Stimulated activated CD8-positive, alpha-beta memory T cell treated with anti-CD3 and anti-CD28 coated beads, Interleukin-12 subunit alpha, Interleukin-12 subunit beta, amount 100 ng/mL, for 24 hours (primary cell): ENCODE data around the gene AKR1C8.
"Not testable (repeated sequence)": the region's sequence is repeated elsewhere in the genome, so short reads cannot be mapped to it uniquely, and the experiment has no call there.

Experiments
- DNase-seq: peaks from one replicate; pipeline ENCODE4 v3.0.0-alpha.2; 2020; ENCODE audit errors: extremely low read depth

AKR1C8 gene

DNA sequence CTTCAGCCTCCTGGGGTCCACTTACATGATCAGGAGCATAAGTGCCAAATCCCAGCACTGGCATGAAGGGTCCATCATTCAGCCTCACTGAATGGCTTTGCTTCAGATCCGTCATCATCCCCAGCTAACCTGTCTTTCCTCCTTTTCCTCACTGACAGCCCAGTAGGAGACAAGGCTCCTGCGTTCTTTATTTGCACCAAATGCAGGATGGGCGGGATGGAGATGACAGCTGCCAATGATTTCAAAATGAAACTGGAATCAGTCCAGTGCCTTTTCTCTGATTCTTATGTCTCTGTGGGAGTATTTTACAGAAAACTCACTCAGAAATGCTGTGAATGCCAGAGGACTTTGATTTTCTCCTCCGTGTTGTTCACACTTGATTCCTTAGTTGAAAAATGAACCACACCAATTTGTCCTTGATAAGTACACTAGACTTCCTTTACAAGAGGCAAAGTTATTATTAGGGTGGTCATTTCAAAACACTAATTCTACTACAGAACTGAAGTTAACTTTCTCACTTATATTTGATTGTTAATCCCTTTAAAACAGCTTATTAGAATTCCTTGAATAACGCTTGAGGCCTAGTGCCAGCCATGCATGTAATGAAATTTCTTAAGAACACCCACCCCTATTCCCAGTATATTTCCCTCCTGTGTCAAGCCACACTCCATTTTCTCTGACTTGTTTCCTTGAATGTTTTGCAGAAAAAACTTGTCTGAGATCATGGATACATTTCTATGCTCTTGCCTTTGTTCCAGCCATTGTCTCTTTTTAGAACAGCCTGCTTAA is at the start of gene AKR1C8:
Gene AKR1C8, minus strand, starts transcription at position 164 of the 789 bp plus-strand sequence. Its CDS starts 46 bp downstream, at position 118.
- DNase-seq, result no peak

DNA sequence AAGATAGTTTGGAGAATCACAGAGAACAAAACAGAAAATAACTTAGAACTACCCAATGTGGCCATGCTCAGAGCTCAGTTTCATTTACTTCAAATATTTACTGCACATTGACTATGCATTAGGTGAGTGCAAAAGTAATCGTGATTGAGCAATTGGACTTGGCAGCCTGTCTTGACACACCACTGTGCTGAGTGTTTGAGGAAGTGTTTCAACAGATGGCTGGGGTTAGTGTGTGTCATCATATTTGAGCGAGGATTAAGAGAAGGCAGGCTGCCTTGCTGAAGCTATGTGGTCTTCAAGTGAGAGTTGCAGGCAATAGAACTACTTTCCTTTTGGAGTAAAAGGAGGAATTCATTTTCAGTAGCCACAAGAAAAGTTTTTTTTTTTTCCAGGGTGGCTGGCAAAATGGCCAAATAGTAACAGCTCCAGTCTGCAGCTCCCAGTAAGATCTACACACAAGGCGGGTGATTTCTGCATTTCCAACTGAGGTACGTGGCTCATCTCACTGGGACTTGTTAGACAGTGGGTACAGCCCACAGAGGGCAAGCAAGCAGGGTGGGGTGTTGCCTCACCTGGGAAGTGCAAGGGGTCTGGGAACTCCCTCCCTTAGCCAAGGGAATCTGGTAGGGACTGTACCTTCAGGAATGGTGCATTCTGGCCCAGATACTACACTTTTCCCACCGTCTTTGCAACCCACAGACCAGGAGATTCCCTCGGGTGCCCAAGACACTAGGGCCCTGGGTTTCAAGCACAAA is 49.3 kb upstream of the AKR1C8 start:
- DNase-seq, result no peak

DNA sequence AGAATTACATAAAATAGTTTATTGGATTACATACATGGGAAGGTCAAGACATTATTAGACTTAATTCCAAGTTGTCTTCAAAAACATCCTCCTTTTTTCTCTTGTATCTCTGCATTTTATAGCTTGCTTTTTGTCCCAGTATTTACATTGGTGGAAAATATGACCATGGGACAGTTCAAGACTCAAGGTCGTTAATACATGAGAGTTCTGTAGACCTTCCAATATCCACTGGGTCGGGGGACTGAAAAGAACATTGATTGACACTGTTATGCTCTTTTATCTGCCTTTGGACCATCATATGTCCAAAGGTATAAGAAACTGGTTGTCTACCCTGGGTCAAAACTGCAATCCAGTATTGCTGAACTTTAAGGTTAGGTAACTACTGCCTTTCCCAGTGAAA is 48.4 kb upstream of the AKR1C8 start:
- no peak for DNase-seq

DNA sequence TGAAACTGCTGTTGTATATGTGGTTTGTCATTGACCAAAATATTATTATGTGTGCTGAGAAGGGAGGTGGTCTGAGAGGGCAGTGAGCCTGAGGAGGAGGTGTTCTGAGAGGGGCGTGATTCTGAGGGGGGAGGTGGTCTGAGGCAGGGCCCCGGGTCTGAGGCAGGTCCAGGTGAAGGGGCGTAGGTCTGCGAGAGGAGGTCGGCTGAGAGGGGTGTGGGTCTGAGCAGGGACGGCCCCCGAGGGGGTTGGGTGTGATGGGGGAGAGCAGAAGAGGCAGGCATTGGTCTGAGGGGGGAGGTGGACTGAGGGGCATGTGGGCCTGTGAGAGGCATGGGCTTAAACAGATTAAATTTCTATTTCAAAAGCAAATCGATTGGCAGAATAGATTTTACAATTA is 44.1 kb upstream of the AKR1C8 start:
- DNase-seq, result no peak

DNA sequence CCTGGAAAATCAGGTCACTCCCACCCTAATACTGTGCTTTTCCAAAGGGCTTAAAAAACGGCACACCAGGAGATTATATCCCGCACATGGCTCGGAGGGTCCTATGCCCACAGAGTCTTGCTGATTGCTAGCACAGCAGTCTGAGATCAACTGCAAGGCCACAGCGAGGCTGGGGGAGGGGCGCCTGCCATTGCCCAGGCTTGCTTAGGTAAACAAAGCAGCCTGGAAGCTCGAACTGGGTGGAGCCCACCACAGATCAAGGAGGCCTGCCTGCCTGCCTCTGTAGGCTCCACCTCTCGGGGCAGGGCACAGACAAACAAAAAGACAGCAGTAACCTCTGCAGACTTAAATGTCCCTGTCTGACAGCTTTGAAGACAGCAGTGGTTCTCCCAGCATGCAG is 38.0 kb upstream of the AKR1C8 start:
- not testable (repeated sequence) for DNase-seq

DNA sequence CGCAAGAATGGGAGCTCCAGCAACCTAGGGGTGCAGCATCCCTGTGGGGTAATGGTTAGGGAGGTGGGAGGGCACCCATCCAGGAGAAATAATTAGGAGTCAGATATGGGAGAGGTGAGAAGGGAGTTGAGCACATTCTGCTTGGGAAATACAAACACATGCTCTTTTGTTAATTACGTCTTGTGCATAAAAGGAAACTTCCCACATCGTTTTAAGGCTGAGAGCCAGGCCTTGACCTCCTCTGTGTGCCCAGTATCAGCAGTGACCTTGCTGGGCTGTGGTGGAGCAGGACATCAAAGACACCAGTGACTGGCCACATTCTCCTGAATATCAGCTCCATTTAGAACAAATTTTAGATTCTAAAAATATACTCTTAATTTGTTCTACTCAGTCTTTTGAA is 34.3 kb upstream of the AKR1C8 start:
- no peak for DNase-seq

DNA sequence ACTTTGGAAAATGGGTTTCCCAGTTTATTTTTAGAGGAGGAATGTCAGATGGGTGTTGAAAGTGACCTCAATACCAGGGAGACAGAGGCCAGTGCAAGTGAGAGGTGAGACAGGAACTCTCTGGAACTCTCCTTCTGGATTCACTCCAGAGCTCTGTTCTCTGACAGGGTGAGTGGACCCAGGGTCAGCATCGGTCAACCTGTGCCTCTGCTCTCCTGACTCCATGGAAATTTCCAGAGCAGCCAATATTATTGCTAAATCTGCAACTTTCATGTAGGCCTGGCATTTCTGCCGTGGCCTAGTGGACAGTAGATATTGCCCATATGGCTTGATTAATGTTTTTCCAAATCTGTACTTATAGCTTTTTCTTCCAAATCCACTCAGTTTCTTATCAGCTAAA is 31.9 kb upstream of the AKR1C8 start:
- no peak for DNase-seq

DNA sequence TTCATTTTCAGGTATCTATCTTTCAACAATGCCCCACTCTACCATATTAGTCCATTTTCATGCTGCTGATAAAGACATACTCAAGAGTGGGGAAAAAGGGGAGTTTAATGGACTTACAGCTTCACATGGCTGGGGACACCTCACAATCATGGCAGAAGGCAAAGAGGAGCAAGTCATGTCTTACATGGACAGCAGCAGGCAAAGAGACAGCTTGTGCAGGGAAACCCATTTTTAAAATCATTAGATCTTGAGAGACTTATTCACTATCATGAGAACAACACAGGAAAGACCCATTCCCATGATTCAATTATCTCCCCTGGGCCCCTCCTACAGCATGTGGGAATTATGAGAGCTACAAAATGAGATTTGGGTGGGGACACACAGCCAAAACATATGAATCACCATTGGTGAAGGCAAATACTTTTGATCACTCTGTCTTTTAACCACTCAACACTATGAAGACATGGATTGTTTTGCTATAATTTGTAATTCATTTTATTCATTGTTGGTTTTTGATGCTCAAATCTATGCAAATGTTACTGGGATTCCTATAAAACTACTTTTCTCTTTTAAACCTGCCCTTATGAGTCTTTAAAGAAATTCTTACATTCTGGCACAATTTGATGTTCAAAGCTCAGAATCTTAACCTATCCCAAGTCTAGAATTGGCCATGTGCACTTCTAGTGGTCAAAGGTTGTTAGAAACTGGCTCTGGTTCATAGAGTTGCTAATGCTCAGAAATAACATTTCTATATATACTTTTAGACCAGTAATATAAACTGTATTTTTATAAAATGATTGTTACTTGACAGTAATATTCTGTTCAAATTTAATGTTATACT is 27.0 kb upstream of the AKR1C8 start:
- no peak for DNase-seq

DNA sequence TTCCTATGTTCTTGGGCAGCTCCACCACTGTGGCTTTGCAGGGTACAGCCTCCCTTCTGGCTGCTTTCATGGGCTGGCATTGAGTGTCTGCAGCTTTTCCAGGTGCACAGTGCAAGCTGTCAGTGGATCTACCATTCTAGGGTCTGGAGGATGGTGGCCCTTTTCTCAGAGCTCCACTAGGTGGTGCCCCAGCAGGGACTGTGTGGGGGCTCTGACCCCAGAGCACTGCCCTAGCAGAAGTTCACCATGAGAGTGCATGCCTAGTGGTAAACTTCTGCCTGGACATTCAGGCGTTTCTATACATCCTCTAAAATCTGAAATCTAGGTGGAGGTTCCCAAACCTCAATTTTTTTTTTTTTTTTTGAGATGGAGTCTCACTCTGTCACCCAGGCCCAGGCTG is 25.3 kb upstream of the AKR1C8 start:
- not testable (repeated sequence) for DNase-seq

DNA sequence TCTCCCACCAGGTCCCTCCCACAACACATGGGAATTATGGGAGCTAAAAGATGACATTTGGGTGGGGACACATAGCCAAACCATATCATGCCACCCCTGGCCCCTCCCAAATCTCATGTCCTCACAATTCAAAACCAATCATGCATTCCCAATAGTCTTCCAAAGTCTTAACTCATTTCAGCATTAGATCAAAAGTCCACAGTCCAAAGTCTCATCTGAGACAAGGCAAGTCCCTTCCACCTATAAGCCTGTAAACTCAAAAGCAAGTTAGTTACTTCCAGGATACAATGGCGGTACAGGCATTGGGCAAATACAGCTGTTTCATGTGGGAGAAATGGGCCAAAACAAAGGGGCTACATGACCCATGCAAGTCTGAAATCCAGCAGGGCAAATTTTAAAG is 24.8 kb upstream of the AKR1C8 start:
- not testable (repeated sequence) for DNase-seq

DNA sequence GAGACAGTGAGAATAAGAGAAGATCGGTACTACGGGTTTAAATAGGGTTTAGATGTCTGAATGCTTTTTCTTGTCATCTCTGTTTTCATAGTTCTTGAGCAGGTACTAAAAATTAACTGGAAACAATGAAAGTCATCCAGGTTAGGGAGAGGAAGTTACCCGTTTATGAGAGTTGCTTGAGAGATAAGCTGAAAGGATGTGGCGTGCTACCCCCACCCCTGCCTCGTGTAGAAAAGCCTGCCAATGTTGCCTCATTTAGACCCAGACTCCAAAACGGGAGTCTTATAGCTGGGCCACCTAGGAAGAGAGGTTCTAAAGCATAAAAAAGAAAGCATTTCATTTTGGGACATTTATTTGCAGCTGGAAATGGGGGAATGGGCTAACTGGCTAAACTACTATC is 21.8 kb upstream of the AKR1C8 start:
- DNase-seq, result no peak

DNA sequence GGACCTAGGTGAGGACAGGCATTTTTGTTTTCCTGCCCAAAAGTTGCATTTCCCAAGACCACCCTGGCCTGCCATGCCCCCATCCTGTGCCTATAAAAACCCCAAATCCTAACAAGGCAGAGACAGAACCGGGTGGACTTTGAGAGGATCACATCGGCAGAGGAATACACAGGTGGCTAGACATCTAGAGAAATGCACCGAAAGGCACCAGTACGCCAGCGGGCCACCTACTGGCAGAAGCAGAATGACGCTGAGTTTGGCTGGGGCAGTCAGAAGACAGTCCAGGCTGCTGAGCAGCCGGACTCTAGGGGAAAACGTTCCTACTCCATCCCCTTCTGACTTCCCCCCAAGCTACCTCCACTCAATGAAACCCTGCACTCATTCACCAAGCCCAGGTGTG is 14.4 kb upstream of the AKR1C8 start:
- DNase-seq, result no peak

DNA sequence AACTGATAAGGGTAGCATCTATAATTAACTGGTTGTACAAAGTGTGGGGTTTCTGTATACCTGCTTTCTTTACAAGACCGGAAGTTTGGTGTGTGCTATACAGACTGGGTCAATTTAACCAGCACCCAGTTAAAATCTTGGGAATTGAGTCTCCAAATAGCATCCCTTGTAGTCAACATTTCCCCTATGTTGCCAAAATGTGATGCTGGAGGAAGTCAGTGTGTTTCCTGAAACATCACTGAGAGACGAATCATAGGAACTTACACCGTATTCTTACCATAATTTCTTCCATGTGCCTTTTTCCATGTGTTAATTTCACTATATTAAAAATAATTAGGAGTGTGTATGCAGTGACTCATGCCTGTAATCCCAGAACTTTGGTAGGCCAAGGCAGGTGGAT is 13.4 kb upstream of the AKR1C8 start:
- DNase-seq, result no peak

DNA sequence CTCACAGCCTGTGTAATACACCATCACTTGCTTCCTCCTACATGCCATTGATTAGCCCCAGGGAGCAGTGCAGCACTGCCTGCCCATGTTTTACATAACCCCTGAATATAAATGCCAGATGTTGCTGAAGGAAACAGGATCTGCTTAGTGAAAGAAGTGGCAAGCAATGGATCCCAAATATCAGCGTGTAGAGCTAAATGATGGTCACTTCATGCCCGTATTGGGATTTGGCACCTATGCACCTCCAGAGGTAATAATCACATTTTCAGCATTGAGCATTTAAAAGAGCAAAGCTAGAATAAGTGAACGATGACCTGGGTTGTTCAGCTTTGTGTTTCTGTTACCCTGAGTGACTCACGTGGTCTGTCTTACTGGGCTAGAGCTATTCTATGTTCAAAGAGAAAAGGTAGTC is 11.8 kb upstream of the AKR1C8 start, which contains the start of gene AKR1C4:
Gene AKR1C4, plus strand, starts transcription at position 136 of the 412 bp plus-strand sequence. Its CDS starts 31 bp downstream, at position 167.
- DNase-seq, result no peak

DNA sequence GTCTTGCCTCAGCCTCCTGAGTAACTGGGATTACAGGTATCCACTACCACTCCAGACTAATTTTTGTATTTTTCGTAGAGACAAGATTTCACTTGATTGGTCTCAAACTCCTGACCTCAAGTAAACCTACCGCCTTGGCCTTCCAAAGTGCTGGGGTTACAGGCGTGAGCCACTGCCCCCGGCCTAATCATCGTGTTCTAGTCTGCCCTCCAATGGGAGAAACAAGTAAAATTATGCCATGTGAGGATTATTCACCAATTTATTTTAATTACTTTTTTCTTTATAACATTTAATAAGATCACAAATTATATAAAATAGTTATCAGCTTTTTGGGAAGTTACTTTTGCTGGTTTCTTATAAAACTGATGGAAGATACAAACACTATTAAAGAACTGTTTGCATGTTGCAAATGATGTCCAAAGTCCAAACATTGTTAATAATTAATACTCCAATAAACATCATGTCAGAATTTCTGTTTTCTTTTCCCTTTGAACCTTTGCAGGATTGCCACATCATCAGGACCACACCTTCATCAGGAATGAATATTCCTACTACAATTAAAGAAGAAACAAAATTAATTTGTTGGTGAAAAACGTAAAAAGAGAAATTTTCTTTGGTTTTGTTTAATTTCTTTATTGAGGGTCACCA is 10.9 kb upstream of the AKR1C8 start:
- no peak for DNase-seq

DNA sequence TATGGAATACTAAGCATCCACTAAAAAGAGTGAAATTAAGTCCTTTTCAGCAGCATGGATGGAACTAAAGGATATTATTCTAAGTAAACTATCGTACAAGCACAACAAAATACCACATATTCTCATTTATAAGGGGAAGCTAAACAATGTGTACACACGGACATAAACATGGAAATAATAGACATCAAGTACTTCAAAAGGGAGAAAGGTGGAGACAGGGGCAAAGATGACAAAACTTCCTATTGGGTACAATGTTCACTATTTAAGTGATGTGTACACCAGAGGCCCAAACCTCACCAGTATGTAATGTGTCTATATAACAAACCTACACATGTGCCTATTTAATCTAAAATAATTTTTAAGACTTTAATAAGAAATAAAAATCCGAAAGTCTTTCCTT is 9.5 kb upstream of the AKR1C8 start:
- no peak for DNase-seq

DNA sequence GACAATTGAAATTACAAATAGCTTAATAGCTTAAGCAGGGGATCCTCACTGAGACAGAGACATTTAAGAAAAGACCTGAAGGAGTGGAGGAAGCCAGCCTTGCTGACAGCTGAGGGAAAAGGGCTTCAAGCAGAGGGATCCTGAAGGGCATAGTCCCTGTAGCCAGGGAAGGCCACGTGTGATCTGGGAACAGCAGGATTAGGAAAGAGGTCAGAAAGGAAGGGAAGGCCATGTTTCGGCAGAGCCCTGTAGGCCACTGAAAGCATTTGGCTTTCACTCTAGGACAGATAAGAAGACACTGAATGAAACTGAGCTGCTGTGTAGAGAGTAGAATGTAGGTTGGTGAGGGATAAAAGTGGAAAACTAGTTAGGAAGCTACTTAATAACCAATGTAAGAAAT is 3.4 kb upstream of the AKR1C8 start:
- no peak for DNase-seq

DNA sequence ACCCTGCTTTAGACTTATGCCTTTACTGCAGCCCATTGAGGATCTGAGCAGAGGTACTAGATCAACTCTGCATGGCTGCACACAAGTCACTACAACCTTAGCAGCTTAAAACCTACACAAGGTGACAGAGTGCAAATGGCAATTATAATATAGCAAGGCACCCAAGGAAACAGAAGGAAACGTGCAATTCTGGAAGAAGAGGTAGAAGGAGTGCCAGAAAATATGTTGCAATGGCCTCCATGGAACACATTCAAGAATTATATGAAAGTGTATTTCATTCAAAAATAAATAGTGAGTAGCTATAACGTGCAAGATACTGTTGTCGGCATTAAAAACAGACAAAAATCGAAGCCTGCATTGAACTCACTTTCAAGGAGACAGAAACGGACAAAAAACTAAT is 2.9 kb upstream of the AKR1C8 start:
- no peak for DNase-seq

DNA sequence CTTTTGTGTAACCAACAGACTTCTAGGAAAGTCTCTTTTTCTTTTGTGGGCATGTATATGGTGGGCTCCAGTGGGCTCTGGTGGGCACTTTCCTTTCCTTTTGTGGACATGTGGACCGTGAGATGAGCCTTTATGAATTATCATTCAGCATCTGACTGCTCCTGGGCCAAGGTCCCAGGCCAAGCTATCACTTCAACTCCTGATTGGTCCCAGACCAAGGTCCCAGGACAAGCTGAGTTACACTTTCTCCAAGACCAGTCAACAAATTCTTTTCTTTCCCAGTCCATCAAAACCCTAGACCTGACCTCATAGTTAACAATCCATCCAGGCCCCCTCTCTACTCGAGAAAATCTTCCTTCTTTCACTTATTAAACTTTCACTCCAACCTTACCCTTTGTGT is 1.0 kb downstream of the AKR1C8 start:
- no peak for DNase-seq

DNA sequence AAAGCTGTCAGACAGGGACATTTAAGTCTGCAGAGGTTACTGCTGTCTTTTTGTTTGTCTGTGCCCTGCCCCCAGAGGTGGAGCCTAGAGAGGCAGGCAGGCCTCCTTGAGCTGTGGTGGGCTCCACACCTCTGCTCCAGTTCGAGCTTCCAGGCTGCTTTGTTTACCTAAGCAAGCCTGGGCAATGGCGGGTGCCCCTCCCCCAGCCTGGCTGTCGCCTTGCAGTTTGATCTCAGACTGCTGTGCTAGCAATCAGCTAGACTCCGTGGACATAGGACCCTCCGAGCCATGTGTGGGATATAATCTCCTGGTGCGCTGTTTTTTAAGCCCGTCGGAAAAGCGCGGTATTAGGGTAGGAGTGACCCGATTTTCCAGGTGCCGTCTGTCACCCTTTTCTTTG is 4.4 kb downstream of the AKR1C8 start:
- not testable (repeated sequence) for DNase-seq

DNA sequence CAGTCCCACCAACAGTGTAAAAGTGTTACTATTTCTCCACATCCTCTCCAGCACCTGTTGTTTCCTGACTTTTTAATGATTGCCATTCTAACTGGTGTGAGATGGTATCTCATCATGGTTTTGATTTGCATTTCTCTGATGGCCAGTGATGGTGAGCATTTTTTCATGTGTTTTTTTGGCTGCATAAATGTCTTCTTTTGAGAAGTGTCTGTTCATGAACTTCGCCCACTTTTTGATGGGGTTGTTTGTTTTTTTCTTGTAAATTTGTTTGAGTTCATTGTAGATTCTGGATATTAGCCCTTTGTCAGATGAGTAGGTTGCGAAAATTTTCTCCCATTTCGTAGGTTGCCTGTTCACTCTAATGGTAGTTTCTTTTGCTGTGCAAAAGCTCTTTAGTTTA is 9.4 kb downstream of the AKR1C8 start:
- DNase-seq, result not testable (repeated sequence)
